HUES64 (cell line): Measurements from ENCODE around the gene GNAS-AS1. TPM values are rescaled to one million over a fixed set of nuclear protein-coding genes. Genes with fewer than 3 reads are reported as not detected.

Experiments
- H3K27ac ChIP-seq: 2 replicates; pipeline ENCODE4 v1.7.0; 2013; ENCODE audit warnings: low read depth, low read length, inconsistent platforms
- H3K27me3 ChIP-seq: 2 replicates; pipeline ENCODE4 v1.6.1; 2013; ENCODE audit warnings: mild to moderate bottlenecking, low read length; ENCODE audit not compliant: insufficient read depth
- H3K36me3 ChIP-seq: 2 replicates; pipeline ENCODE4 v1.6.1; 2013; ENCODE audit warnings: mild to moderate bottlenecking, low read length; ENCODE audit not compliant: insufficient read depth
- H3K4me1 ChIP-seq: 2 replicates; pipeline ENCODE4 v1.6.1; 2013; ENCODE audit warnings: mild to moderate bottlenecking, low read length, moderate library complexity; ENCODE audit not compliant: insufficient read depth
- H3K4me3 ChIP-seq: 2 replicates; pipeline ENCODE4 v1.5.1; 2013; ENCODE audit warnings: mild to moderate bottlenecking, low read length, moderate library complexity
- H3K9ac ChIP-seq: 2 replicates; pipeline ENCODE4 v1.6.1; 2013; ENCODE audit warnings: mild to moderate bottlenecking, low read depth, low read length
- H3K9me3 ChIP-seq: 2 replicates; pipeline ENCODE4 v1.6.1; 2013; ENCODE audit warnings: low read depth, low read length; ENCODE audit not compliant: insufficient read depth
- WGBS: fragments of 150-250, 120-280 bp; methylation state at CpG from one replicate; pipeline ENCODE4 v1.1.7; 2013; ENCODE audit warnings: missing lambda C conversion rate; 5-methylcytosine and 5-hydroxymethylcytosine counted together
- polyA plus RNA-seq, 2 experiments: library from polyadenylated mRNA; stranded (reverse); fragments of 50-300 nt; gene quantifications; one replicate each; pipeline ENCODE4 v1.2.3, GENCODE V29; 2013

The GNAS-AS1 gene
- 3.2 TPM for polyA plus RNA-seq (2013, experiment 1 of 2)
- 3.2 TPM for polyA plus RNA-seq (2013, experiment 2 of 2)

GRCh38 chr20:58850693-58851174 lies at the start of gene GNAS-AS1:
TSS of gene GNAS-AS1 (minus strand) at chr20:58850902.
- Histone ChIP-seq H3K27ac (peak within 1 kb of the TSS; percentile 41), H3K36me3 (peaks cover 34% of the 10 kb centered on the region), H3K4me3 (peak within 1 kb of the TSS; percentile 82), H3K27me3 (peaks cover 44% of the 10 kb centered on the region), H3K4me1 (peaks cover 24% of the 10 kb centered on the region), H3K9me3 (no peaks in the 10 kb centered on the region), H3K9ac (peak within 1 kb of the TSS; percentile 86)
- WGBS, result 56% methylated on average over 25 of the region's 25 CpGs

GRCh38 chr20:58900397-58900796 lies 49.7 kb upstream of the GNAS-AS1 start:
- 50% methylated on average over 4 of the region's 7 CpGs for WGBS
- Histone ChIP-seq H3K27ac (no peak overlapping the region), H3K9ac (no peak overlapping the region), H3K4me1 (peaks cover 58% of the 10 kb centered on the region), H3K9me3 (no peaks in the 10 kb centered on the region), H3K4me3 (no peak overlapping the region), H3K36me3 (peaks cover 79% of the 10 kb centered on the region), H3K27me3 (no peaks in the 10 kb centered on the region)

- 93% methylated on average over 10 of the region's 10 CpGs for WGBS
- H3K27ac ChIP-seq, result no peak overlapping the region
- no peak overlapping the region for H3K9ac ChIP-seq
- H3K4me3 ChIP-seq, result no peak overlapping the region
- H3K9me3 ChIP-seq, result no peaks in the 10 kb centered on the region
- H3K27me3 ChIP-seq, result no peaks in the 10 kb centered on the region
- H3K4me1 ChIP-seq, result peaks cover 67% of the 10 kb centered on the region
- H3K36me3 ChIP-seq, result peaks cover 70% of the 10 kb centered on the region
These were observed 48.8 kb upstream of the GNAS-AS1 start for GRCh38 chr20:58899512-58899911.

GRCh38 chr20:58898629-58899408 lies 48.1 kb upstream of the GNAS-AS1 start:
- H3K9ac ChIP-seq, result no peak overlapping the region
- 0 out of 2 replicates have a peak overlapping the region, but pooled peaks have one; percentile 17 for H3K27ac ChIP-seq
- H3K36me3 ChIP-seq, result peaks cover 63% of the 10 kb centered on the region
- H3K4me3 ChIP-seq, result no peak overlapping the region
- WGBS, result 82% methylated on average over 15 of the region's 15 CpGs
- H3K27me3 ChIP-seq, result no peaks in the 10 kb centered on the region
- no peaks in the 10 kb centered on the region for H3K9me3 ChIP-seq
- peaks cover 74% of the 10 kb centered on the region for H3K4me1 ChIP-seq

GRCh38 chr20:58897488-58897887 lies 46.8 kb upstream of the GNAS-AS1 start:
- Histone ChIP-seq H3K4me3 (no peak overlapping the region), H3K4me1 (peaks cover 83% of the 10 kb centered on the region), H3K36me3 (peaks cover 52% of the 10 kb centered on the region), H3K27ac (peak overlapping the region; percentile 45; the same call in 1 of the 2 replicates), H3K27me3 (no peaks in the 10 kb centered on the region), H3K9ac (no peak overlapping the region), H3K9me3 (no peaks in the 10 kb centered on the region)
- 79% methylated on average over 4 of the region's 4 CpGs for WGBS

- Histone ChIP-seq H3K4me3 (no peak overlapping the region), H3K9me3 (no peaks in the 10 kb centered on the region), H3K36me3 (peaks cover 46% of the 10 kb centered on the region), H3K27me3 (no peaks in the 10 kb centered on the region), H3K9ac (no peak overlapping the region), H3K27ac (no peak overlapping the region), H3K4me1 (peaks cover 83% of the 10 kb centered on the region)
- WGBS, result 87% methylated on average over 3 of the region's 3 CpGs
These were observed 46.1 kb upstream of the GNAS-AS1 start for GRCh38 chr20:58896820-58897219.

- WGBS, result 53% methylated on average over 13 of the region's 13 CpGs
- peak overlapping the region; percentile 94 for H3K4me3 ChIP-seq
- H3K27me3 ChIP-seq, result no peaks in the 10 kb centered on the region
- H3K27ac ChIP-seq, result peak overlapping the region; percentile 75; the same call in 1 of the 2 replicates
- peaks cover 38% of the 10 kb centered on the region for H3K36me3 ChIP-seq
- H3K9ac ChIP-seq, result peak overlapping the region; percentile 15
- no peaks in the 10 kb centered on the region for H3K9me3 ChIP-seq
- H3K4me1 ChIP-seq, result peaks cover 78% of the 10 kb centered on the region
These were observed 44.9 kb upstream of the GNAS-AS1 start for GRCh38 chr20:58895448-58896180.

- Histone ChIP-seq H3K27ac (peak overlapping the region; percentile 75), H3K9me3 (no peaks in the 10 kb centered on the region), H3K27me3 (0 out of 2 replicates have a peak, but pooled peaks cover 2% of the 10 kb centered on the region), H3K4me1 (peaks cover 70% of the 10 kb centered on the region), H3K36me3 (peaks cover 36% of the 10 kb centered on the region), H3K4me3 (peak overlapping the region; percentile 94), H3K9ac (peak overlapping the region; percentile 15)
- 34% methylated on average over 5 of the region's 5 CpGs for WGBS
These were observed 44.1 kb upstream of the GNAS-AS1 start for GRCh38 chr20:58894652-58895447.

- Histone ChIP-seq H3K36me3 (peaks cover 24% of the 10 kb centered on the region), H3K9me3 (no peaks in the 10 kb centered on the region), H3K4me3 (peak overlapping the region; percentile 94), H3K27me3 (0 out of 2 replicates have a peak, but pooled peaks cover 2% of the 10 kb centered on the region), H3K9ac (peak overlapping the region; percentile 86; the same call in 1 of the 2 replicates), H3K4me1 (peaks cover 57% of the 10 kb centered on the region), H3K27ac (no peak overlapping the region)
- 69% methylated on average over 4 of the region's 5 CpGs for WGBS
These were observed 42.8 kb upstream of the GNAS-AS1 start for GRCh38 chr20:58893355-58894120.

- Histone ChIP-seq H3K36me3 (peaks cover 20% of the 10 kb centered on the region; the same call in 1 of the 2 replicates), H3K9ac (peak overlapping the region; percentile 86), H3K9me3 (no peaks in the 10 kb centered on the region), H3K27ac (peak overlapping the region; percentile 77; the same call in 1 of the 2 replicates), H3K4me3 (peak overlapping the region; percentile 94), H3K27me3 (0 out of 2 replicates have a peak, but pooled peaks cover 2% of the 10 kb centered on the region), H3K4me1 (peaks cover 51% of the 10 kb centered on the region)
- WGBS, result 0% methylated on average over 1 of the region's 1 CpG
These were observed 42.2 kb upstream of the GNAS-AS1 start for GRCh38 chr20:58892932-58893224.
